ENCODE data around the gene PRKCH.

GRCh38 chr14:61468063-61468825 lies 146.9 kb downstream of the PRKCH start:
- TF ChIP-seq CTCF (IDR thresholded peaks at IDR 0.05) (no peak), POLR2A (IDR thresholded peaks at IDR 0.05; ENCODE audit: low read length) (no peak), EP300 (IDR thresholded peaks at IDR 0.05) (no peak), MAZ (IDR thresholded peaks at IDR 0.05; ENCODE audit: borderline replicate concordance, low read depth, low read length) (no peak), HES2 (IDR thresholded peaks at IDR 0.05) (no peak), CEBPB (IDR thresholded peaks at IDR 0.05) (no peak), MAFK (IDR thresholded peaks at IDR 0.05; ENCODE audit: partially characterized antibody) (no peak)

All from A549 (cell line).